ENCODE measurements around the gene TRIM9.

Gene TRIM9

DNA sequence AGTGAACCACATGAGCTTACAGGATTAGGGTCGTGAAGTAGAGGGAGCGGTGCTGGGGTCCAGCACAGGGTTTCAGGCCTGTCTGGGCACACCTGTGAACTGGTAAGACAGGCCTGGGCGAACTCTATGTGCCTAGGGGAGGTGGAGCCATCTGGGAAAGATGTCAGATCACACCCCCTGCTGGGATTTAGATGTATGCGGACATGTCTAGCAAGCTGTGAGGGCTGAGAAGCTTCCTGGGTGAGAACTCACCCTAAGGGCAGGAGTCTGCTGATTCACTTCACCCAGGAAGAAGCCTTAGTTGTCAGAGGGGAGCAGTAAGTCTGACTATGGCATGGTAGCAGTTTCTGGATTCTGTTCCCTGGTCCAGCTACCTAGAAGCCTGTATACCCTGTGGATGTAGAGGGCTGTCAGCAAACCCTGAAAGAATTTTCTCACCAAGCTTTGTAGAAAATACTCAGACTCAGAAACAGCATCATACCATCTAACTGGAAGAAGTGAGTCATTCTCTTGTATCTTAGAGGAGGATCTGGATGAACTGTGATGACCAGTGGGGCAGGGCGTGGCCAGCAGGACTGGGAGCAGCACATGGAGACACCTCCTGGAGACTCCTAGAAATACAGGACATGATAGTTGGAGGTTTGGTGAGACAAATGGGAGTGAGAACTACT is 139.4 kb downstream of the TRIM9 start:
- peak; percentile 88 for ATAC-seq
- TF ChIP-seq ZNF70 (CRISPR knock-in tag; IDR thresholded peaks at IDR 0.05) = no peak
- TF ChIP-seq ZFP3 (CRISPR knock-in tag; IDR thresholded peaks at IDR 0.05) = 0 out of 2 replicates have a peak, but pooled peaks have one; percentile 23
- TF ChIP-seq CSDC2 (CRISPR knock-in tag; IDR thresholded peaks at IDR 0.05) = no peak
- TF ChIP-seq RARB (CRISPR knock-in tag; IDR thresholded peaks at IDR 0.05) = no peak

DNA sequence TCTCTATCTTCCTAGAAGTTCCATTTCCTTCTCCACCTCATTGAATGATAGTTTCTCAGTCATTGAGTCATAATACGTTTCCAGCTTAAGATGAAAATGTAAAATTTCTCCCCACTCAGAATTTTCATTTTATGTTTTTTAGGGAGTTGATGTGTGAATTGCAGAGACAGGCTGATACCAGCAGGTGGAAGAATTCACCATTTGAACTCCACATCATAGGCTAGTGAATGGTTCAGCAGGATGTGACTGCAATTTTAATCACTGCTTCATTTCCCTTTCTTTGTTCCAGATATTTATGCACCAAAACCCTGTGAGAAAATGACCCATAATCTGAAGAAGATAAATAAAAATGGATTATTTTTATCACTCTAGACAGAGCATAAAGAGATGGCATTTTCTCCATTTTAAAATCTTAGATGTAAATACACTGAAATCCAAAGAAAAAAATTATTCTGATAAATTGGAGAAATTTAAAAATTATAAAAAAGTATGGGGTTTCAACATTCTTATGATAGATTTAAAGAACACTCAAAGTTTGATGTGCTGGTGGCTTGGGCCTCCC is 140.0 kb downstream of the TRIM9 start:
- peak; percentile 75 for ATAC-seq

DNA sequence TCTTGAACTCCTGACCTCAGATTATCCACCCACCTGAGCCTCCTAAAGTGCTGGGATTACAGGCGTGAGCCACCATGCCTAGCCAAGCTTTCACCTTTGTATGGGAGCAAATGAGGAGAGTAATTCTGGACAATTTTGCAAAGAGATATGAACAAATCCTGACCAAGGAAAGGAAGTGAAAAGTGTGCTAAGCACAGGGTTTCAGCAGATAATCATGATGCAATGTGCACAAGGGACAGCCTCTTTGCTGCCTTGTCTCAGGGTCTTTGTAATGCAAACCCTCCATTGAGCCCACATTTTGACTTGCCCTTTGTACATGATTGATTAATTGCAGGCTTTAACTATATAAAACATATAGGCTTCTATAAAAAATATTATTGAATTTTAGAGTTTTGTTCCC is 141.4 kb downstream of the TRIM9 start:
- no peak for ATAC-seq
- TF ChIP-seq ZFP30 (CRISPR knock-in tag; IDR thresholded peaks at IDR 0.05) (no peak), BACH2 (CRISPR knock-in tag; IDR thresholded peaks at IDR 0.05; ENCODE audit: borderline replicate concordance) (no peak), TOX (CRISPR knock-in tag; IDR thresholded peaks at IDR 0.05; ENCODE audit: borderline replicate concordance) (no peak), ZNF70 (CRISPR knock-in tag; IDR thresholded peaks at IDR 0.05) (no peak), ARNTL (CRISPR knock-in tag; IDR thresholded peaks at IDR 0.05; ENCODE audit: borderline replicate concordance, low read depth) (no peak), ZC3H10 (CRISPR knock-in tag; IDR thresholded peaks at IDR 0.05) (no peak), TCF4 (CRISPR knock-in tag; IDR thresholded peaks at IDR 0.05; ENCODE audit: borderline replicate concordance) (no peak), OSR1 (CRISPR knock-in tag; IDR thresholded peaks at IDR 0.05) (no peak), ZNF8 (CRISPR knock-in tag; IDR thresholded peaks at IDR 0.05) (no peak), CSDC2 (CRISPR knock-in tag; IDR thresholded peaks at IDR 0.05) (no peak)
- TF ChIP-seq, protein P1, sequence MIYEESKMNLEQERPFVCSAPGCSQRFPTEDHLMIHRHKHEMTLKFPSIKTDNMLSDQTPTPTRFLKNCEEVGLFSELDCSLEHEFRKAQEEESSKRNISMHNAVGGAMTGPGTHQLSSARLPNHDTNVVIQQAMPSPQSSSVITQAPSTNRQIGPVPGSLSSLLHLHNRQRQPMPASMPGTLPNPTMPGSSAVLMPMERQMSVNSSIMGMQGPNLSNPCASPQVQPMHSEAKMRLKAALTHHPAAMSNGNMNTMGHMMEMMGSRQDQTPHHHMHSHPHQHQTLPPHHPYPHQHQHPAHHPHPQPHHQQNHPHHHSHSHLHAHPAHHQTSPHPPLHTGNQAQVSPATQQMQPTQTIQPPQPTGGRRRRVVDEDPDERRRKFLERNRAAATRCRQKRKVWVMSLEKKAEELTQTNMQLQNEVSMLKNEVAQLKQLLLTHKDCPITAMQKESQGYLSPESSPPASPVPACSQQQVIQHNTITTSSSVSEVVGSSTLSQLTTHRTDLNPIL (CRISPR knock-in tag; IDR thresholded peaks at IDR 0.05; ENCODE audit: low read depth) = no peak
- TF ChIP-seq, protein P2, sequence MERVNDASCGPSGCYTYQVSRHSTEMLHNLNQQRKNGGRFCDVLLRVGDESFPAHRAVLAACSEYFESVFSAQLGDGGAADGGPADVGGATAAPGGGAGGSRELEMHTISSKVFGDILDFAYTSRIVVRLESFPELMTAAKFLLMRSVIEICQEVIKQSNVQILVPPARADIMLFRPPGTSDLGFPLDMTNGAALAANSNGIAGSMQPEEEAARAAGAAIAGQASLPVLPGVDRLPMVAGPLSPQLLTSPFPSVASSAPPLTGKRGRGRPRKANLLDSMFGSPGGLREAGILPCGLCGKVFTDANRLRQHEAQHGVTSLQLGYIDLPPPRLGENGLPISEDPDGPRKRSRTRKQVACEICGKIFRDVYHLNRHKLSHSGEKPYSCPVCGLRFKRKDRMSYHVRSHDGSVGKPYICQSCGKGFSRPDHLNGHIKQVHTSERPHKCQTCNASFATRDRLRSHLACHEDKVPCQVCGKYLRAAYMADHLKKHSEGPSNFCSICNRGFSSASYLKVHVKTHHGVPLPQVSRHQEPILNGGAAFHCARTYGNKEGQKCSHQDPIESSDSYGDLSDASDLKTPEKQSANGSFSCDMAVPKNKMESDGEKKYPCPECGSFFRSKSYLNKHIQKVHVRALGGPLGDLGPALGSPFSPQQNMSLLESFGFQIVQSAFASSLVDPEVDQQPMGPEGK (CRISPR knock-in tag; IDR thresholded peaks at IDR 0.05; ENCODE audit: borderline replicate concordance) = no peak
- TF ChIP-seq, protein P3, sequence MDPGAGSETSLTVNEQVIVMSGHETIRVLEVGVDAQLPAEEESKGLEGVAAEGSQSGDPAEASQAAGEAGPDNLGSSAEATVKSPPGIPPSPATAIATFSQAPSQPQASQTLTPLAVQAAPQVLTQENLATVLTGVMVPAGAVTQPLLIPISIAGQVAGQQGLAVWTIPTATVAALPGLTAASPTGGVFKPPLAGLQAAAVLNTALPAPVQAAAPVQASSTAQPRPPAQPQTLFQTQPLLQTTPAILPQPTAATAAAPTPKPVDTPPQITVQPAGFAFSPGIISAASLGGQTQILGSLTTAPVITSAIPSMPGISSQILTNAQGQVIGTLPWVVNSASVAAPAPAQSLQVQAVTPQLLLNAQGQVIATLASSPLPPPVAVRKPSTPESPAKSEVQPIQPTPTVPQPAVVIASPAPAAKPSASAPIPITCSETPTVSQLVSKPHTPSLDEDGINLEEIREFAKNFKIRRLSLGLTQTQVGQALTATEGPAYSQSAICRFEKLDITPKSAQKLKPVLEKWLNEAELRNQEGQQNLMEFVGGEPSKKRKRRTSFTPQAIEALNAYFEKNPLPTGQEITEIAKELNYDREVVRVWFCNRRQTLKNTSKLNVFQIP (CRISPR knock-in tag; IDR thresholded peaks at IDR 0.05; ENCODE audit: borderline replicate concordance, low read depth) = no peak

More for the DNA sequence above, 140.0 kb downstream of the TRIM9 start:
- TF ChIP-seq, protein P4, sequence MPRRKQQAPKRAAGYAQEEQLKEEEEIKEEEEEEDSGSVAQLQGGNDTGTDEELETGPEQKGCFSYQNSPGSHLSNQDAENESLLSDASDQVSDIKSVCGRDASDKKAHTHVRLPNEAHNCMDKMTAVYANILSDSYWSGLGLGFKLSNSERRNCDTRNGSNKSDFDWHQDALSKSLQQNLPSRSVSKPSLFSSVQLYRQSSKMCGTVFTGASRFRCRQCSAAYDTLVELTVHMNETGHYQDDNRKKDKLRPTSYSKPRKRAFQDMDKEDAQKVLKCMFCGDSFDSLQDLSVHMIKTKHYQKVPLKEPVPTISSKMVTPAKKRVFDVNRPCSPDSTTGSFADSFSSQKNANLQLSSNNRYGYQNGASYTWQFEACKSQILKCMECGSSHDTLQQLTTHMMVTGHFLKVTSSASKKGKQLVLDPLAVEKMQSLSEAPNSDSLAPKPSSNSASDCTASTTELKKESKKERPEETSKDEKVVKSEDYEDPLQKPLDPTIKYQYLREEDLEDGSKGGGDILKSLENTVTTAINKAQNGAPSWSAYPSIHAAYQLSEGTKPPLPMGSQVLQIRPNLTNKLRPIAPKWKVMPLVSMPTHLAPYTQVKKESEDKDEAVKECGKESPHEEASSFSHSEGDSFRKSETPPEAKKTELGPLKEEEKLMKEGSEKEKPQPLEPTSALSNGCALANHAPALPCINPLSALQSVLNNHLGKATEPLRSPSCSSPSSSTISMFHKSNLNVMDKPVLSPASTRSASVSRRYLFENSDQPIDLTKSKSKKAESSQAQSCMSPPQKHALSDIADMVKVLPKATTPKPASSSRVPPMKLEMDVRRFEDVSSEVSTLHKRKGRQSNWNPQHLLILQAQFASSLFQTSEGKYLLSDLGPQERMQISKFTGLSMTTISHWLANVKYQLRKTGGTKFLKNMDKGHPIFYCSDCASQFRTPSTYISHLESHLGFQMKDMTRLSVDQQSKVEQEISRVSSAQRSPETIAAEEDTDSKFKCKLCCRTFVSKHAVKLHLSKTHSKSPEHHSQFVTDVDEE (CRISPR knock-in tag; IDR thresholded peaks at IDR 0.05) = no peak
- TF ChIP-seq ISL1 (CRISPR knock-in tag; IDR thresholded peaks at IDR 0.05) = no peak
- TF ChIP-seq, protein P1 (CRISPR knock-in tag; IDR thresholded peaks at IDR 0.05; ENCODE audit: low read depth) = no peak
- no peak for TF ChIP-seq OSR1 (CRISPR knock-in tag; IDR thresholded peaks at IDR 0.05)
- TF ChIP-seq ZNF70 (CRISPR knock-in tag; IDR thresholded peaks at IDR 0.05) = no peak
- TF ChIP-seq, protein P2 (CRISPR knock-in tag; IDR thresholded peaks at IDR 0.05; ENCODE audit: borderline replicate concordance) = no peak
- no peak for TF ChIP-seq SNAI2 (CRISPR knock-in tag; IDR thresholded peaks at IDR 0.05)
- TF ChIP-seq ZC3H10 (CRISPR knock-in tag; IDR thresholded peaks at IDR 0.05) = no peak
- TF ChIP-seq ESRRG (CRISPR knock-in tag; IDR thresholded peaks at IDR 0.05) = no peak
- TF ChIP-seq ZNF8 (CRISPR knock-in tag; IDR thresholded peaks at IDR 0.05) = no peak
- no peak for TF ChIP-seq RARB (CRISPR knock-in tag; IDR thresholded peaks at IDR 0.05)
- no peak for TF ChIP-seq ZFP30 (CRISPR knock-in tag; IDR thresholded peaks at IDR 0.05)
- no peak for TF ChIP-seq TOX (CRISPR knock-in tag; IDR thresholded peaks at IDR 0.05; ENCODE audit: borderline replicate concordance)
- TF ChIP-seq, protein P3 (CRISPR knock-in tag; IDR thresholded peaks at IDR 0.05; ENCODE audit: borderline replicate concordance, low read depth) = no peak
- TF ChIP-seq PPARA (CRISPR knock-in tag; IDR thresholded peaks at IDR 0.05; ENCODE audit: borderline replicate concordance) = no peak
